K562 (cell line): Measurements from ENCODE around the gene CCDC73.

Experiments used
- CCNT2 ChIP-seq: IDR thresholded peaks from 2 replicates; pipeline ENCODE4 v1.6.1; 2011; ENCODE audit warnings: borderline replicate concordance, low read depth, mild to moderate bottlenecking, moderate library complexity, mixed read lengths, low read length; ENCODE audit not compliant: insufficient read length; ENCODE audit errors: extremely low read depth
- CTCF ChIP-seq, 3 experiments: IDR thresholded peaks in 2 of 3; conservative IDR thresholded peaks in 1 of 3; 2 replicates each; pipeline ENCODE4 v1.5.1; 2011 to 2012; ENCODE audit warnings: low read length in 3 of 3, mild to moderate bottlenecking in 3 of 3, control low read depth in 2 of 3, improper control_type of control experiment in 1 of 3, inconsistent platforms in 1 of 3, low read depth in 1 of 3, mixed read lengths in 1 of 3, moderate library complexity in 1 of 3; ENCODE audit not compliant: insufficient read depth in 2 of 3
- FOXJ3 ChIP-seq: sonication (generic); formaldehyde crosslinking; IDR thresholded peaks from 2 replicates; pipeline ENCODE4 v1.4.0; 2020; ENCODE audit warnings: mild to moderate bottlenecking, missing genetic modification reagents
- FOXM1 ChIP-seq, 2 experiments: fragments of 450-650 bp in 1 of 2; sonication (generic) in 1 of 2; formaldehyde crosslinking in 1 of 2; IDR thresholded peaks; 2 replicates each; pipeline versions ENCODE4 v1.6.1 to v1.9.0; 2017 to 2022; ENCODE audit warnings: low read depth in 2 of 2, mild to moderate bottlenecking in 2 of 2, missing genetic modification reagents in 1 of 2, moderate library complexity in 1 of 2
- HMGXB4 ChIP-seq: sonication (generic); formaldehyde crosslinking; IDR thresholded peaks from 2 replicates; pipeline ENCODE4 v1.8.1; 2023; ENCODE audit warnings: mild to moderate bottlenecking, missing genetic modification reagents
- POLR2A ChIP-seq: fragments of 450-650 bp; conservative IDR thresholded peaks from 2 replicates; pipeline ENCODE4 v1.6.1; 2016
- PRPF4 ChIP-seq: fragments of 200-400 bp; formaldehyde crosslinking; IDR thresholded peaks from one replicate; pipeline ENCODE4 v1.6.1; 2017; ENCODE audit warnings: low read length, low read depth, mild to moderate bottlenecking; ENCODE audit not compliant: insufficient read depth, poor library complexity, severe bottlenecking
- RREB1 ChIP-seq: fragments of 250-450 bp; sonication (Bioruptor Pico); IDR thresholded peaks from 2 replicates; pipeline ENCODE4 v1.4.0; 2020
- TCF7L2 ChIP-seq: fragments of 150-350 bp; IDR thresholded peaks from 2 replicates; pipeline ENCODE4 v1.6.1; 2016; ENCODE audit warnings: low read depth, mild to moderate bottlenecking, low read length, moderate library complexity
- ZNF639 ChIP-seq, 2 experiments: fragments of 200-800 bp in 1 of 2; sonication (Bioruptor generic) in 1 of 2; sonication (generic) in 1 of 2; formaldehyde crosslinking in 1 of 2; IDR thresholded peaks in 1 of 2; conservative IDR thresholded peaks in 1 of 2; 2 replicates each; pipeline versions ENCODE4 v1.5.0 to v1.6.1; 2016 to 2020; ENCODE audit warnings: missing compliant biosample characterization in 1 of 2, missing genetic modification characterization in 1 of 2, missing genetic modification reagents in 1 of 2

GRCh38 chr11:32775908-32776307 lies 18.6 kb downstream of the CCDC73 start:
- TF ChIP-seq CTCF (IDR thresholded peaks at IDR 0.05 in 2 of 3, conservative IDR thresholded peaks at IDR 0.05 in 1 of 3; ENCODE audit: insufficient read depth in 2 of 3, low read depth in 1 of 3, low read length in 3 of 3) = no peak
- TF ChIP-seq HMGXB4 (CRISPR knock-in tag) = no peak
- TF ChIP-seq CCNT2 = no peak
- no peak for TF ChIP-seq RREB1 (CRISPR knock-in tag)
- TF ChIP-seq FOXM1 (IDR thresholded peaks at IDR 0.05; ENCODE audit: low read depth) = no peak
- TF ChIP-seq FOXM1 (CRISPR knock-in tag; IDR thresholded peaks at IDR 0.05; ENCODE audit: low read depth) = no peak
- no peak for TF ChIP-seq ZNF639 (CRISPR knock-in tag; conservative IDR thresholded peaks at IDR 0.05 in 1 of 2, IDR thresholded peaks at IDR 0.05 in 1 of 2)
- TF ChIP-seq TCF7L2 = no peak
- TF ChIP-seq PRPF4 = no peak
- no peak for TF ChIP-seq FOXJ3
- no peak for TF ChIP-seq POLR2A
